HG02885 (cell line): Measurements from ENCODE around the gene METRNL.

Source experiments
- ATAC-seq: cut with Tn5 transposase; IDR thresholded peaks from one replicate; pipeline ENCODE4 v1.9.1; 2021; ENCODE audit warnings: mild to moderate bottlenecking; ENCODE audit not compliant: unreplicated experiment, poor library complexity

METRNL gene

GRCh38 chr17:83078378-83079351 is 744 bp upstream of the METRNL start:
- no peak for ATAC-seq

DNA sequence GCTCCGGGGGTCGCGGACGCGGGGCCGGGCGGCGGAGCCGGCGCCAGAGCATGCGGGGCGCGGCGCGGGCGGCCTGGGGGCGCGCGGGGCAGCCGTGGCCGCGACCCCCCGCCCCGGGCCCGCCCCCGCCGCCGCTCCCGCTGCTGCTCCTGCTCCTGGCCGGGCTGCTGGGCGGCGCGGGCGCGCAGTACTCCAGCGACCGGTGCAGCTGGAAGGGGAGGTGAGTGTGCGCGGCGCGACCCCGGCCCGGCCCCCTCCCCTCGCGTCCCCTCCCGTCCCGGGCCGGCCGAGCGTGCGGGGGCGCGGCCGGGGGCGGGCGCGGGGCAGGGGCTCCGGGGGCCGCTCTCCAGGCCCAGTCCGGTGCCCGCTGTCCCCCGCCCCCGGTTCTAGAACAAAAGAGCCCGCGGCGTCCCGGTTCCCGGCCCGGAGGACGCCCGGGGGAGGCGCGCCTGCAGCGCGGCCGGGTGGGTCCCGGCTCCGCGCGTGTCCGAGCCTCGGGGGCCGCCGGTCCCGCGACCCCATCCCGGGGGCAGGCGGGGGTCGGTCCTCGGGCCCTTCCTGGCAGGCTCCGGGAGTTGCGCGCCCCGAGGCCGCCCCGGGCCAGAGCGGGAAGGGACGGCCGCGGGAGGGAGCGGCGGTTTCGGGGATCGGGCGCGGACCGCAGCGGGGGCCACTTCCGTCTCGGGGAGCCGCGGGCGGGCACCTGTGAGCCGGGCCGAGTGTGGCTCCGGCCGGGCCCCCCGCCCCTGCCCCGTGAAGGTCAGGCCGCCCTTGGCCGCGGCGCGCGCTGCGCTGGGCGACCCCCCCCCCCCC is 563 bp downstream of the METRNL start:
- ATAC-seq = peak; percentile 12

DNA sequence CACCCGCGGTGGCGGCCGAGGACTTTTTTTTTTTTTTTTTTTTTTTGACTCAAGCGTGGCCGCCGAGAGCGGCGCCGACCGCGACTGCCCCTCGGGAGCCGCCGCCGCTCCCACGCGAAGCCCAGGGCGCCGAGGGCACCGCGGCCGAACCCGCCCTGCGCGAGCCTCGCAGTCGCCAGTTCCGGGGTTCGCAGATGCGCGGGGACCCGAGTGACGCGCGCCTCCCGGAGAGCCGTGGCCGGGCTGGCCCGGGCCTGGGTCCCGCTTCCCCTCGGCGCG is 1.1 kb downstream of the METRNL start:
- peak; percentile 13 for ATAC-seq

GRCh38 chr17:83080858-83081683 is 1.7 kb downstream of the METRNL start:
- peak; percentile 35 for ATAC-seq

- no peak for ATAC-seq
Measured at GRCh38 chr17:83081684-83082201, 2.3 kb downstream of the METRNL start.

DNA sequence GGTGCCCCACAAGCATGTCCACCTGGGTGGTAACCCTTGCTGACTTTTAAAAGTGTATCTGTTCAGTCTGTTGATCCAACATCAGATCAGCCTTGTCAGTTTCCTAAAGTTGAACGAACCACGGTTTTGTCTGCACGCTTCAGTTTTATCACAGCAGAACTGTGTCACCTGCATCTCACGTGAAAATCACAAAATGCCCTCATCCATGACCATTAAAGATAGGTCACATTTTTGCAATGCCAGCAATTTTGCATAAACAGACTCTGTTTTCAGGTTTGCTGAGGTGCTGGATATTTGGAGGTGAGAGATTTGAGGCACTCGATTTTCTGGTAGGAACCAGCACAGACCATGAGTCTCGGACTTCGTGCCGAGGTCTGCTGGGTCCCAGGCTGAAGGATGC is 3.0 kb downstream of the METRNL start:
- ATAC-seq = no peak

DNA sequence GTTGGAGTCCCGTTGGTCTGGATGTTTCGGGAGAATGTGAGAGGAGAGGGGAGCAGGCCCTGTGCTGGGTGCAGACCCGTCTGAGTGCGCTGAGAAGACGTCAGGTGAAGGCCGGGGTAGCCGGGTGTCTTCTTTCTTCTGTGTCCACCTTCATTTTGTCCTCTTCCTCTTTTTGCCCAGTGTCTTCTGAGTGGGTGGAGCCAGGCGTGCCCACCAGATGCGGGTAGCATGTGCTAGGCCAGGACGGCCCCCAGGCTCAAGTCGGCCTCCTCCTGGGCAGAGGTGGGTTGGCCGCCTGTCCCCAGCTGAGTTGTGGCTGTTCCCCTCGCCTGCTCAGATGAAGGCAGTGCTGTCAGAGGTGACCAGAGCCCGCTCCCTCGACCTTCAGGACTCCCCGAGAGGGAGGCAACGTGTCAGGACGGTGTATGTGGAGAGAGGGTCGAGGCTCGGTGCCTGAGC is 3.5 kb downstream of the METRNL start:
- ATAC-seq = no peak

DNA sequence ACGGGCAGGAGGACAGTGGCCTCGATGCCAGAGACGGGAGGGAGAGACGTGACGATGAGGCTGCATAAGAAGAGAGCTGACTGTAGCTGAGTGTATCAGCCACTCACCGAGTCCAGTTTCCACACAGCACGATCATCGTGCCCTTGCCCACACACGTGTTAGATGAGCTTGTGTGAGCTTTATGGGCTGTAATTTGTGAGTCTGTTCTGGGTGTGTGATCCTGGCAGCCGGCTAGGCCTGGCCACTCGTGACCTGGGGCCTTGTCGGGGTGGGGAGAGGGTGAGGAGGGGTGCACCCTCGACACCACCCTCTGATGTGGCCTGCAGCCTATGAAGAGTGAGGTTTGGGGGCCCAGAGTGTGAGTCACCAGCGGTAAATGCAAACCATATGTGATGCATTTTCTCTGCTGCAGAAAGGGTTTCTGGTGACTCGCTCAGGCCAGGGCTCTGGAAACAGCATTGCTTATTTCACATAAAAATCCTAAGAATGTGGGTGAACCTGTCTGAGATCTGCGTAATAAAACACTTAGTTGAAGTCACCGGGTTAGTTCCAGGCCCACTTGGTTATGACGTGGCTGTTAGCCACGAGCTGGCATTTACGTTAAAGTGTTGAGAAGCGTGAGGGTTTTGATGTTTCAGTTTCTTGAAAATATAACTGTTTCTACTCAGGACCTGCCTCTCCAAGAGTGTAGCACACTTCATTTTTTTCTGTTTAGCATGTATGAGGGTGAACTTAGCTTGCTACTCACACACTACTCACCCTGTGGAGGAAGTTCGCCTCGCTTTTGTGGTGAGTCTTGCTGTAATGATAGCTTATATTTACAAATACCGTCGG is 4.2 kb downstream of the METRNL start:
- no peak for ATAC-seq

DNA sequence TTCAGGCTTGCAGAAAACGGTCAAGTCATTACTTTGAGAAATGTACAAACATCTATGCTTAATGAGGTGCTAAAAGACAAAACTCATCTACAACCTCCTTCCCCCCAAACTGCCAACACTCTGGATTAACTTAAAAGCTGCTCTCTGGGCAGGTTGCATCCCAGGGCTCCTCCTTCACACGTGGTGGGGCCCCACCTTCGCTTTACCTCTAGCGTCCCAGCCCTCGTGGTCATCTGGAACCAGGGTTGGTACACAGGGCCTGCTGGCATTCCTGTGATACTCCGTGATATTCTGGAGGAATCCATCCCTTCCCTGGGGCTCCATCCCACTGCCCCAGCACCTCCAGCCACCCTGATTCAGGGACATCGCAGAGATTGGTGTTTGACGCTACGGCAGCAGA is 4.8 kb downstream of the METRNL start:
- no peak for ATAC-seq

GRCh38 chr17:83084621-83085056 is 5.2 kb downstream of the METRNL start:
- ATAC-seq = no peak

DNA sequence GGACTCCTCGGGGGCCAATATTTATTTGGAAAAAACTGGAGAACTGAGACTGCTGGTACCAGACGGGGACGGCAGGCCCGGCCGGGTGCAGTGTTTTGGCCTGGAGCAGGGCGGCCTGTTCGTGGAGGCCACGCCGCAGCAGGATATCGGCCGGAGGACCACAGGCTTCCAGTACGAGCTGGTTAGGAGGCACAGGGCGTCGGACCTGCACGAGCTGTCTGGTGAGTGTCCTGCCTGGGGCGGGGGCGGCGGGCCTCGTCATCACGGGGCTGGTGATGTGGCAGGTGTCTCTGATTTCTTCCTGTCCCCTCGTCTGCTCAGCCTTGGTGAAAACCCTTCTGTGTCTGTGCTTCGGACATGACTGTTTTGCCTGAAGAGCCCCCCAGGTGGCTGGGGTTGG is 5.7 kb downstream of the METRNL start:
- no peak for ATAC-seq

DNA sequence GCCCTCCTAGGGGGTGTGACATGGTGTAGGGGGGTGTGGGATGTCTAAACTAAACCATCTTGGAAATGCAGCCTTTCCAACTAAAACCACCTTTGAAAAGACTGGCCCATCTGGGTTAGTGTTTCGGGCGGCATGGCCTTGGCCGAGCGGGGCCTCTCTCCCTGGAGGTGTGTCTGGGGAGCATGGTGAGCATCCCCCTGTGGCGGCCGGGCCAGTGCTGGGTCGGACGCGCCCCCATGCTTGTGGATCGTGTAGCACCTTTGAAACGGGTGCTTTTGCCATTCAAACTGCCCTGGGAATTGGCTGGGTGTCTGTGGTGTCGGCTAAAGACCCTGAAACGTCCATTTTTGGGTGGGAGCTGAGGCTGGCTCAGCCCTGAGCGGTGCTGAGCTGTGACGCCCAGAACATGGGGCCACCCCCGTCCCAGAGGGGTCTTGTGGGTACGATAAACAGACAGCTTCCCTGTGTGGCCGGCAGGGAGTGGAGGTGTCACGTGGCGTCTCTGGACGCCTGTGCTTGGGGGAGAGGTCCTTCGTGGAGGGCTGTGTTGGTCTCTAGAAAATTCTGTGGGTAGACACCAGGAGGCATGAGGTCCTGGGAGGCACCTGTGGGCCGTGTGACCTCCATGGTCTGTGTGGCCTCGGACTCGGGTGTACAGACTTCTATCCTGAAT is 6.3 kb downstream of the METRNL start:
- ATAC-seq = no peak

GRCh38 chr17:83086199-83086880 is 6.9 kb downstream of the METRNL start:
- no peak for ATAC-seq

- no peak for ATAC-seq
Measured at GRCh38 chr17:83086907-83087787, 7.7 kb downstream of the METRNL start.

DNA sequence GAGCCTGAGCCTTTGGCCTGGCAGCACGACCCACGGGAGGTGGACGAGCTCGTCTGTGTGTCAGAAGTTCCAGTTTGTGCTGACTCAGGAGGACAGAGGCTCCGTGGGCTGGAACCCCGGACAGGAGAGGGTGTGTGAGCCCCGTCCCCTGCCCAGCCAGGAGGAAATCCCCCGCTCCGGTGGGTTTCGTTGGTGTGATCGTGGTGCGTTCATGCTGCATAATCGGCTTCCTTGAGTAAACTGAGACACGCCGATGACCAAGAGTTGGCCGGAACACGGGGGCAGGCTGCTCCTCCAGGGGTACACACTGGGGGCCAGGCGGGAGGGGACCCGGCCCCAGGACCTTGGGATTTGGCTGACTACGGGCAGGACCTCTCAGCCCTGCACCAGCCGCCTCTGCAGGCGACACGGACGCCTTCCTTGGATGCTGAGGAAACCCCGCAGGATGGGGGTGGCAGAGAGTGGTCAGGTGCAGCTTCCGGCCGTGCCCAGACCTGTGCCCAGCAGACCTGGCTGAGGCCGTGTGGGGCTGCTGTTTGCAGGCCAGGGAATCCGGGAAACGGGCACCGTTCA is 8.5 kb downstream of the METRNL start:
- ATAC-seq = no peak

DNA sequence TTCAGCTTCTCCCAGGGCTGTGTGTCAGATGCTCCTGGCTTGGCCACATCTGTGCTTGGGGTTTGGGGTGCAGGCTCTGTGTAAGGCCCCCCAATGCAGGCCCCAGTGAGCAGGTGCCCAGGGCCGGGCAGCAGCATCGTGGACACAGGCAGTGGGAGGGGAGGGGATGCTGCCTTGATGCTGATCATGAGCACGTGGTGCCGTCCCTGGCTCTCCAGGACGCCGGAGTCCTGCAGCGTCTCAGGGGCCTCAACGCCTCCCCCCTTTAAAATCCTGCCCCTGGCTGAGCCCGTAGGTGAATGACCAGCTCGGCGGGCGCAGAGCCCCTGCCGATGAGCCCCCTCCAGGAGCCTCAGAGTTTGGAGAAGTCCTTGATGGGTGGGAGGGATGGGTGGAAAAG is 9.0 kb downstream of the METRNL start:
- no peak for ATAC-seq

GRCh38 chr17:83088909-83089308 is 9.5 kb downstream of the METRNL start:
- no peak for ATAC-seq
